Brain pericyte (primary cell): Measurements from ENCODE around the gene YIF1A.
"Not testable (repeated sequence)": the region's sequence is repeated elsewhere in the genome, so short reads cannot be mapped to it uniquely, and the experiment has no call there.

Experiments
- DNase-seq: peaks from one replicate; pipeline ENCODE4 v3.0.0-alpha.2; 2012; ENCODE audit warnings: low read depth, low spot score

Gene YIF1A

DNA sequence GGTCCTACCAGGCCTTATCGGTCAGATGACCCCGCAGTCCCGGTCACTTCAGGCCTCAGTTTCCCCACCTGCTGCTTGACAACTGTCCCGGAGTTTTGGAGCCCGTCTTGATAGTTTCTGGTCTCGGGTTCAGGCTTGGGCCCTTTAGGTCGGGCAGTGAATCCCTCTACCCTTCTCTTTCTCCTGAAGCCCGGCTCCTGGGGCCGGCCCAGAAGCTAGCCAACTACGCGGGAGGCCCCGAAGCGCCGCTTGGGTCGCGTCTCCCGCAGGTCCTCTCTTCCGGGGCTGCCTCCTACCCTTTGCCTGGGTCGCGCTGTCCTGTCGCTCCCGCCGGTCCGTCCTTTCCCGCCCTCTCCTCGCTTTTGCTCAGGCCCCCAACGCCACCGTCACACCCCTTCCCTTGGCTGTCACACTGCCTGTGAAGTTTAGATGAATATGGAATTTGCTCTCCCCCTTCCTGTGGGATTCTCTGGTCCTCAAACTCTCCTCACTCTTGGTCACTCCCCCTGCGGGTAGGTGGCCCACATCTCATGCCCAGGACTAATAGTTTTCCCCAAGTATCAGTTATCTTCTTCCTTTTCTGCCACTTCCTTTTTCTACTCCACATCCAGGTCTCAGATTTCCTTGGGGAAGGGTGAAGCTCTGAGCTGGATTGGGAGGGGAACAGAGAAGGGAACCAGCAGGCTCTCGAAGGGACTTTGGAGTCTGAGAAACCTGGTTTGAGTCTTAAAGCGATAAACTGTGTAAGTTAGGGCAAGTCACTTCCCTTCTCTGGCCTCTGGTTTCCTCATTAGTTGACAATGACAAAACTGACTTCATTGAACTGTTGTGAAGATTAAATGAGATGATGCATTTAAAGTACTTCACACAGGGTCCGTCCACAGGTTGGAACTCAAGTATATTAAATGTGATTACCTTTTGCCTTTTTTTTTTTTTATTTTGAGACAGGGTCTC lies 19.7 kb downstream of the YIF1A start:
- no peak for DNase-seq

GRCh38 chr11:66268244-66268951 lies 20.5 kb downstream of the YIF1A start, which contains the start of gene RAB1B:
Gene RAB1B (plus strand): TSS chr11:66268639. CDS start chr11:66268680, 41 bp downstream.
- DNase-seq, result peak; percentile 100

DNA sequence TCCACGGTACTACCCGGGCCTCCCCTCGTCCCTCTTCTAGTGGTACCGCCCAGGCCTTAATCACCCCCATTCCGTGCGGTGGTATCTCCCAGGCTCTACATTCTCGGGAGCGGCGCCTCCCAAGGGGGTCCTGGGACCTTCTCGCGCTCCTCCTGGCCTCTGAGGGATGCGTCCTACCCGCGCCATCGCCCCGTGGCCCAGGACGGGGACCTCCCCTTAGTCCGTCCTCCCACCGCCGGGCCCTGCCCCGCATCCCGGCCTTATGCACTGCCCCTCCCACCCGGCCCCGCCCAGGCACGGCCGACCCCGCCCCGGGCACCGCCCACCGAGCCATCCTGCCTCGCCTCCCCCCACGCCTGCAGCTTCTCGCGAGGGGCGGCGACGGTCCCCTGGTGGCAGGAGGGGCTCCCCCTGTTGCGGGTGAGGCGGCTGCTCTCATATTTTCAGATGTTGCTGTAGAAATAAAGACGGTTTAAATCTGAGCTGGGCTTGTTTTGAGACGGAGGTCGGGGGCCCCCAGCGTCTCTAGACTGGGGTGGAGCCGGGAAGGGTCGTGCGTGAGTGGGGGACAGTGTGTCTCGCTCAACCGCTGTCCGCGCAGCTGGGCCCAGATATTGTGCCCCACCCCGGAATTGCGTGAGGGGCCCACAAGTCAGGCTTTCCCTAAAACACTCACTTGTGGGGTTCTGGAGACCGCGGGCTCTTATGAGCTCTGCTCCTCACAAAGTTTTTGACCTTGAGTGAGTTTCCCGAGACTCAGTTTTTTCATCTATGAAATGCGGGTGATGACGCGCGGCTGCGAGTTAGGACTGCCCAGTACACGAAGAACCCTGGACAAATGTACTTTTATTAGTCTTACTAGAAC lies 21.3 kb downstream of the YIF1A start:
- DNase-seq, result peak; percentile 63

DNA sequence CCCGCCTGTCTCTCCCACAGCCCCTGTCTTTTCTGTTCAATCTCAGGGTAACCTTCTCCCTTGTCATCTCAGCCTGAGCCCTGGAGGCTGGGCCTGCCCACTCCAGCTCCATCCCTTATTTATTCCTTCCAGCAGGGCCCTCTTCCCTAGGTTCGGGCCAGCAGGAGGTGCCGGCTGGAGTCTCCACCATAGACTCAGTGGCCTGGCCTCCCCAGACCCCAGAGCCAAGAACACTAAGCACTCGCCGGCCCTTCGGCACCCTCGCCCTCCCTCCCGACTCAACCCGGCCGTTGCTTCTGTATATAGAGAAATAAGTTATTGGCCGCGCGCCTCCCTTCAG lies 21.9 kb downstream of the YIF1A start:
- DNase-seq, result no peak

- no peak for DNase-seq
Measured at GRCh38 chr11:66266378-66267038, 22.4 kb downstream of the YIF1A start.

- DNase-seq, result no peak
Measured at GRCh38 chr11:66265531-66266377, 23.2 kb downstream of the YIF1A start.

DNA sequence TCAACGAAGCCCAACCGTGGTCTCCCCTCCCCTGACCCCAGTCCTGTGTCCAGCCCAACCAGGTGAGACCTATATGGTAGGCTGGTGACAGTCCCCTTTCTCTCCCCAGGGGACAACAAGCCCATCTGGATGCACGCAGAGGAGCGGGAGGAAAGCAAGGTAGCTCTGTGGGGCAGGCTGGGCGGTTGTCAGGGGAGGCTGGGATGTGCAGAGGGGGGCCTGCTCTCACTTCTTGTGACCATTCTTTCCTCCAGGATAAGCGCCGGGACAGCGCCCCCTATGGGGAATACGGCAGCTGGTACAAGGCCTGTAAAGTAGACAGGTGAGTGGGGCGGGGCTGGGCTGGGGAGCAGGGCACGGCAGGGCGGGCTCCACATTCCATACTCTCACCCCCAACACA lies 24.0 kb downstream of the YIF1A start:
- DNase-seq, result no peak

DNA sequence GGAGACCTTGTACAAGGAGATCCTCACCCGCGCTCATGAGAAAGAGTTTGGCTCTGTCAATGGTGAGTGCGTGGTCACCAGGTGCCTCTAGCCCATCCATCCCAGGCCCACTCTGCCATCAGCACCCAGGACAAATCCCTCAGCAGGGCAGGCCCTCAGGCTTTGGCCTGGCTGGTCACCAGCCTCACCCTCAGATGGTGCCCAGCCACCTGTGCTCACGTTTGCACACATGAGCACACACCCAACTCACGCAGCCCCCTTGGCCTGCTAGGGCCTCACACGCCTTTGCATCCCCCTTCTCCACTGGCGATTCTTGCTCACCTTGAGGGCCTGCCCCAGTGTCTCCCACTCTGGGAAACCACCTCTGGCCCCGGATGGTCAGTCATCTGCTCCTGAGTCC lies 24.6 kb downstream of the YIF1A start:
- DNase-seq, result no peak

DNA sequence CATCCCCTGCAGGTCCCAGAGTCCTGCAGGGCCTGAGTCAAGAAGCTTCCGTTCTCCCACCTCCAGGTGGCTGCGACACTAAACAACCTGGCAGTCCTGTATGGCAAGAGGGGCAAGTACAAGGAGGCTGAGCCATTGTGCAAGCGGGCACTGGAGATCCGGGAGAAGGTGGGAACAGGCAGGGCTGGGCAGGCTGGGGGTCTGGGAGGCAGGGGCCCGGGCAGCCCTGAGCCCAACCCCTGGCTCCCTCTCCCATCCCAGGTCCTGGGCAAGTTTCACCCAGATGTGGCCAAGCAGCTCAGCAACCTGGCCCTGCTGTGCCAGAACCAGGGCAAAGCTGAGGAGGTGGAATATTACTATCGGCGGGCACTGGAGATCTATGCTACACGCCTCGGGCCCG lies 25.2 kb downstream of the YIF1A start:
- no peak for DNase-seq

GRCh38 chr11:66263231-66263630 lies 25.7 kb downstream of the YIF1A start:
- DNase-seq, result no peak

DNA sequence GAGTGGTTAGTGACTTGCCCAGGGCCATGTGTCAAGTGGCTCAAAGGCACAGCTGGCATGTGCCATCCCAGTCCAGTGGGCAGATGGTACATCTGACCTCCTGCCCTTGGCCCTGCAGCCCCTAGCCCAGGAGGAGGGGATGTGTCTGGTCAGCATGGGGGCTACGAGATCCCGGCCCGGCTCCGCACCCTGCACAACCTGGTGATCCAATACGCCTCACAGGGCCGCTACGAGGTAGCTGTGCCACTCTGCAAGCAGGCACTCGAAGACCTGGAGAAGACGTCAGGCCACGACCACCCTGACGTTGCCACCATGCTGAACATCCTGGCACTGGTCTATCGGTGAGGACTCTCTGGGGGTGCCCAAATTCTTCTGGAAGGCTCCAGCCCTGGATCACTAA lies 26.2 kb downstream of the YIF1A start:
- no peak for DNase-seq

DNA sequence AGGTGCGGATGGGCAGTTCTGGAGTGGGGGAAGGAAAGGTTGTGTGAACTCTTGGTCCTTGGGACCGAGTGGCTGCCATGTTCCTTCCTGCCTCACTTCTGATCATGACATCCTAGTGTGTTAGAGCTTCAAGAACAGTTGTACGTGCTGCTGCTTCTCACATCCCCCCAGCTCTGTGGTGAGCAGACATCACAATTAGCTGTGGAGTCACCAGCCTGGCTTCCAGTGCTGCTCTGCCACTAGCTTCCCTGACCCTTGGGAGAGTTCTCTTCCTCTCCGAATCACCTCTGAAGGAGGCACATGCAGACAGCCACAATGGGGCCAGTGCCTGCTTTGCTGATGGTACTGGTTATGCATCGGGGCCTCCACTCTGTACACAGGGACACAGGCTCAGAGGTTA lies 26.8 kb downstream of the YIF1A start:
- no peak for DNase-seq

DNA sequence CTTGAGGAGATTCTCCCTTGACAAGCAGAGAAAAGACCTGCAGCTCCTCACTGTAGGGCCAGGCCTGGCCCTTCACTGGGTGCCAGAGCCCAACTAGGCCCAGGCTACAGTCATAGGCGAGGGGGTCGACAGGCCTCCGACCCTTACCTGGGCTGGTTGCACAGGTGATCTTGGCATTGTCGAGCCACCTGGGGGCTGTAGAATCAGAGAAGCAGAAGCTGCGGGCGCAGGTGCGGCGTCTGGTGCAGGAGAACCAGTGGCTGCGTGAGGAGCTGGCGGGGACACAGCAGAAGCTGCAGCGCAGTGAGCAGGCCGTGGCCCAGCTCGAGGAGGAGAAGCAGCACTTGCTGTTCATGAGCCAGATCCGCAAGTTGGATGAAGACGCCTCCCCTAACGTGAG lies 27.4 kb downstream of the YIF1A start:
- DNase-seq, result no peak

DNA sequence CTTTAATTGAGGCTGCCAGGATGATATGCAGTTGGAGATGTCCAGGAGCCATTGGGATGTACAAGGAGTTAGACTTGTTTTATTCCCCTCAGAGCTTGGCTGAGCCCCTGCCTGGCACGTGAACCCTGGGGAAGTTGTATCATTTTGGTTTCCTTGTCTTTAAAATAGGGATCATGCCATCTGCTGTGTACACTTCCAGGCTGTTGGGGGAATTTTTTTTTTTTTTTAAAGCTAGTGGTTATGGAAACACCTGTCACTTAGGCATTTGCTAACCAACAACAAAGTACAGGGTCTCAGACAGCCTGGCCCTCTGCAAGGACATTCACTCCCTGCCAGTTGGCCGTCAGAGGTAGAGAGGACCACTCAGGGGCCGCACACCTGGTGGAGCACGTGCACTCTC lies 29.0 kb downstream of the YIF1A start:
- no peak for DNase-seq

DNA sequence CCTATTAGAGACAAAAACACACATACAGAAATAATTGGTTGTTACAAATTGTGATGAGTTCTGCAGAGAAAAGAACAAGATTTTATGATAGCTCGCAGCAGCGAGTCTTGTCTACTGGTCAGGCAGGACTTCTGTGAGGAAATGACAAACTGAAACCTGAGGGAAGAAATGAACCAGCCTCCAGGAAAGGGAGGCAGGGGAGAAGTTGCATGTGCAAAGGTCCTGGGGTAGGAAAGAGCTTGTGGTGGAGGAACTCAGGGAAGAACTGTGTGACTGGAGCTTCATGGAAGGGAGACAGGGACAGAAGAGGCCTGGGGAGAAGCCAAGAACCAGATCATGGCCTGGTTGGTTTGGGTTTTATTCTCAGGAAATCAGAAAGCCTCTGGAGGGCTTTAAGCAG lies 29.7 kb downstream of the YIF1A start:
- DNase-seq, result no peak

GRCh38 chr11:66258473-66258893 lies 30.5 kb downstream of the YIF1A start:
- DNase-seq, result no peak

DNA sequence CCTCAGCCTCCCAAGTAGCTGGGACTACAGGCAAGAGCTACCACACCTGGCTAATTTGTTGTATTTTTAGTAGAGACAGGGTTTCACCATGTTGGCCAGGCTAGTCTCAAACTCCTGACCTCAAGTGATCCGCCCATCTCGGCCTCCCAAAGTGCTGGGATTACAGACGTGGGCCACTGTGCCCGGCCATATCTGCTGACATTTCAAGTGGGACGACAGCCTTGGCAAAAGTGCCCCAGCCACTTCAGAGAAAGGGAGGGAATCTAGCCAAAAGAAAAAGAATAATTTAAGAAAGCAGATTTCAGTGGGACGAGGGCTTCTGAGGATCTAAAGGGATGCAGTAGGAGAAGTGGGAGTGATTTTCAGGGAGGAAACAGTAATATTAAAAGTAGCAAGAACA lies 35.9 kb downstream of the YIF1A start:
- DNase-seq, result not testable (repeated sequence)

DNA sequence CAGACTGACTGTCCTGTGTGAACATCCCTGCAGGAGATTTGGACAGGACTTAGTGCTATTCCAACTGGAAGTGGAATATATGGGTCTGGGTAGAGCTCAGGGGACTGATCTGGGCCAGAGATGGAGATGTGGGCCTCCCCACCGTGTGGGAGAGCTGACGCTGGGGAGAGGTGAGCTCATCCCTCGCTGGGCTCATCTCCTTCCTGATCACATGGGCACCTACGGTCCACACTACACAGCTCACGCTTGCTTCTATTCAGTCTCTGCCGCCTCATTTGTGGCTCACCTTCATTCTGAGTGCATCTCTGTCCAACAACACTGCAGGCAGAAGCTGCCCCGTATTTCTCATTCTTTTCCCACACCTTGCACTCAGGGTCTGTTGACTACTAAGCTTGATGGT lies 37.1 kb downstream of the YIF1A start:
- no peak for DNase-seq

DNA sequence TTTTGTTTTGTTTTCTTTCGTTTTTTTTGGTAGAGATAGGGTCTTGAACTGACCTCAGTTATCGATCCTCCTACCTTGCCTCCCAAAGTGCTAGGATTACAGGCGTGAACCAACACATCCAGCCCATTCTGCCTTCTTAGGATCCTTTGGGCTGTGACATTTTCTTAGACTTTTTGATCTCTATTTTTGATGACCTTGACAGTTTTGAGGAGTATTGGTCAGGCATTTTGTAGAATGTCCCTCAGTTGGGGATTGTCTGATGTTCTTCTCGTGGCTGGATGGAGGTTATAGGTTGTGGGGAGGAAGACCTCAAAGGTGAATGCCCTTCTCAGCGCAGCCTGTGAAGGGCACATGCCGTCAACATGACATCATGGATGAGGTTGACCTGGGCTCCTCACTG lies 40.0 kb downstream of the YIF1A start:
- DNase-seq, result no peak

GRCh38 chr11:66247801-66248200 lies 41.1 kb downstream of the YIF1A start:
- DNase-seq, result no peak

DNA sequence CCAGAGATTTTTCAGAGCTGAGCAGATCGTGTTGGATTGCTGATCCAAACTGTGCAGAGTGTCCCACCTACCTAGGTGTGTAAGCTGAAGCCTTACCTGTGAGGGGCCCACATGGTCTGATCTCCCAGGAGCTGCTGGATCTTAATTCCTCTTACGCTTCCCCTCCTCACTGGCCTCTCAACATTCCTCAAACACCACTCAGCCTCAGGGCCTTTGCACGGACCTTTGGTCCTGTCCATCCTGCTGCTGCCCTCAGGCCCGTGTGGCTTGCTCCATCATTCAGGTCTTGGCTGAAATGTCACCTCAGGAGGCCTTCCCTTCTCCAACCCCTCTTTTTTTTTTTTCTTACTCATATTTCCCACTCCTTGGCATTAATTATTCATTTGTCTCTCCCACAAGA lies 41.6 kb downstream of the YIF1A start:
- no peak for DNase-seq
